Activated naive CD4-positive, alpha-beta T cell treated with anti-CD3 and anti-CD28 coated beads, Interleukin-2, amount 50 U/mL, for 24 hours (primary cell): Measurements from ENCODE around the gene UNC5A.

ENCODE experiments used
- H3K27ac Mint-ChIP-seq: one replicate; pipeline ENCODE4 v1.8.0; 2021; ENCODE audit warnings: mild to moderate bottlenecking, mixed read lengths
- H3K27me3 Mint-ChIP-seq: one replicate; pipeline ENCODE4 v1.8.0; 2021; ENCODE audit warnings: mixed read lengths
- H3K36me3 Mint-ChIP-seq: one replicate; pipeline ENCODE4 v1.8.0; 2021; ENCODE audit warnings: mixed read lengths
- H3K4me1 Mint-ChIP-seq: one replicate; pipeline ENCODE4 v1.8.0; 2021; ENCODE audit warnings: mixed read lengths
- H3K4me3 Mint-ChIP-seq: one replicate; pipeline ENCODE4 v1.8.0; 2021; ENCODE audit warnings: mild to moderate bottlenecking, mixed read lengths
- H3K9me3 Mint-ChIP-seq: one replicate; pipeline ENCODE4 v1.8.0; 2021; ENCODE audit warnings: mixed read lengths

The UNC5A gene

GRCh38 chr5:176776916-176777315, 33.4 kb upstream of the UNC5A start:
- Mint-ChIP-seq H3K4me1 (no peaks in the 10 kb centered on the region), H3K27ac (no peak overlapping the region), H3K36me3 (no peaks in the 10 kb centered on the region), H3K4me3 (no peak overlapping the region), H3K27me3 (peaks cover 16% of the 10 kb centered on the region), H3K9me3 (no peaks in the 10 kb centered on the region)

DNA sequence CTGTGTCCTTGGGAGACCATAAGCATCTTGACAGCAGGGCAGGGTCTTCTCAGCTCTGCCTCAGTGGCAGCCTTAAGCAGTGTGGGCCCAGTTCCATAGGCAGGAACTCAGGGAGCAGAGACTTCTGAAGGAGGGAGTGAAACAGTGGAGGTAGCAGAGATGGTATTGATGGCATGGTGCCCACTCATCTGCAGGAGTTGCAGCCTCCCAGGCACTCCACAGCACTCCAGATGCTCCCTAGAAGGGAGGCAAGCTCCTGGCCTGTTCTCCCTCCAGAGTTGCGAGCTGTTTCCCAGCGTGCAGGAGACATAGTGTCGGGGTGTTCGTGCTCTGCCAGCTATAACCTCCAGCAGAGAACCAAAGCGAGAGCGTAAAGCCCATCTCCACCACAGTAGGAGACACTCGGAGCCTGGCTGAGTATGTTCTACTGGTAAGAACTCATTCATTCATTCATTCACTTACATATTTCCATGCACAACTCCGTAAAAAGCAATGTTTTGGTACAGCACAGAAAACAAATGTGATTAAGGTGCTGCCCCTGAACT, 31.4 kb upstream of the UNC5A start:
- H3K4me3 Mint-ChIP-seq: no peak overlapping the region
- H3K9me3 Mint-ChIP-seq: no peaks in the 10 kb centered on the region
- peaks cover 16% of the 10 kb centered on the region for H3K27me3 Mint-ChIP-seq
- no peaks in the 10 kb centered on the region for H3K4me1 Mint-ChIP-seq
- H3K27ac Mint-ChIP-seq: no peak overlapping the region
- no peaks in the 10 kb centered on the region for H3K36me3 Mint-ChIP-seq

- H3K9me3 Mint-ChIP-seq: no peaks in the 10 kb centered on the region
- no peak overlapping the region for H3K4me3 Mint-ChIP-seq
- no peaks in the 10 kb centered on the region for H3K4me1 Mint-ChIP-seq
- peaks cover 15% of the 10 kb centered on the region for H3K27me3 Mint-ChIP-seq
- no peaks in the 10 kb centered on the region for H3K36me3 Mint-ChIP-seq
- no peak overlapping the region for H3K27ac Mint-ChIP-seq
These were observed 30.8 kb upstream of the UNC5A start for GRCh38 chr5:176779537-176779936.

GRCh38 chr5:176780176-176781053, 29.9 kb upstream of the UNC5A start:
- no peaks in the 10 kb centered on the region for H3K4me1 Mint-ChIP-seq
- peaks cover 13% of the 10 kb centered on the region for H3K27me3 Mint-ChIP-seq
- H3K27ac Mint-ChIP-seq: no peak overlapping the region
- no peaks in the 10 kb centered on the region for H3K36me3 Mint-ChIP-seq
- H3K4me3 Mint-ChIP-seq: no peak overlapping the region
- no peaks in the 10 kb centered on the region for H3K9me3 Mint-ChIP-seq

GRCh38 chr5:176781054-176781375, 29.3 kb upstream of the UNC5A start:
- Mint-ChIP-seq H3K4me1 (no peaks in the 10 kb centered on the region), H3K36me3 (no peaks in the 10 kb centered on the region), H3K4me3 (no peak overlapping the region), H3K27ac (no peak overlapping the region), H3K27me3 (peaks cover 15% of the 10 kb centered on the region), H3K9me3 (no peaks in the 10 kb centered on the region)

- H3K27me3 Mint-ChIP-seq: peaks cover 16% of the 10 kb centered on the region
- H3K27ac Mint-ChIP-seq: no peak overlapping the region
- no peak overlapping the region for H3K4me3 Mint-ChIP-seq
- no peaks in the 10 kb centered on the region for H3K4me1 Mint-ChIP-seq
- H3K36me3 Mint-ChIP-seq: no peaks in the 10 kb centered on the region
- H3K9me3 Mint-ChIP-seq: no peaks in the 10 kb centered on the region
These were observed 28.5 kb upstream of the UNC5A start for GRCh38 chr5:176781638-176782570.

- Mint-ChIP-seq H3K36me3 (no peaks in the 10 kb centered on the region), H3K4me1 (no peaks in the 10 kb centered on the region), H3K27ac (no peak overlapping the region), H3K4me3 (no peak overlapping the region), H3K9me3 (no peaks in the 10 kb centered on the region), H3K27me3 (peaks cover 27% of the 10 kb centered on the region)
These were observed 25.9 kb upstream of the UNC5A start for GRCh38 chr5:176784218-176785165.

- Mint-ChIP-seq H3K36me3 (no peaks in the 10 kb centered on the region), H3K27me3 (peaks cover 24% of the 10 kb centered on the region), H3K4me3 (no peak overlapping the region), H3K9me3 (no peaks in the 10 kb centered on the region), H3K27ac (no peak overlapping the region), H3K4me1 (no peaks in the 10 kb centered on the region)
These were observed 24.9 kb upstream of the UNC5A start for GRCh38 chr5:176785184-176786145.

DNA sequence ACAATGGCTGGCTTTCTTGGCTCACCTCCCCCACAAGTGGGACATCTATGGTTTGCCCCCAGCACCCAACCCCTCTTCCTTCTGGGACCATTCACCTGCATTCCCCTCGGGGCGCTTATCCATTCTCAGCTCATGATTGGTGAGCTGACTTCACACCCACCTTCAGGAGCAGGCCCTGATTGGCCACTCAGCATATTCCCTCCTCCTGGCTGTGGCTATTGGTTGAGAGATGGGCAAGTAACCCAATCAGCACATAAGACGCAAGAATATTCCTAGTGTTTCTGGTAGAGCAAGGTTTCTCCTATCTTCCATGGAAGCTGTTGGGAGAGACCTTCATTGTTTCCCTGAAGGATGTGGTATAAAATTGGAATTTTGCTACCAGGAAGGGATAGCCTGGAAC, 22.7 kb upstream of the UNC5A start:
- Mint-ChIP-seq H3K4me1 (no peaks in the 10 kb centered on the region), H3K9me3 (no peaks in the 10 kb centered on the region), H3K4me3 (no peak overlapping the region), H3K27me3 (peaks cover 19% of the 10 kb centered on the region), H3K36me3 (no peaks in the 10 kb centered on the region), H3K27ac (no peak overlapping the region)

- no peaks in the 10 kb centered on the region for H3K36me3 Mint-ChIP-seq
- no peak overlapping the region for H3K4me3 Mint-ChIP-seq
- no peak overlapping the region for H3K27ac Mint-ChIP-seq
- peaks cover 19% of the 10 kb centered on the region for H3K27me3 Mint-ChIP-seq
- H3K4me1 Mint-ChIP-seq: no peaks in the 10 kb centered on the region
- H3K9me3 Mint-ChIP-seq: no peaks in the 10 kb centered on the region
These were observed 22.3 kb upstream of the UNC5A start for GRCh38 chr5:176788091-176788490.

DNA sequence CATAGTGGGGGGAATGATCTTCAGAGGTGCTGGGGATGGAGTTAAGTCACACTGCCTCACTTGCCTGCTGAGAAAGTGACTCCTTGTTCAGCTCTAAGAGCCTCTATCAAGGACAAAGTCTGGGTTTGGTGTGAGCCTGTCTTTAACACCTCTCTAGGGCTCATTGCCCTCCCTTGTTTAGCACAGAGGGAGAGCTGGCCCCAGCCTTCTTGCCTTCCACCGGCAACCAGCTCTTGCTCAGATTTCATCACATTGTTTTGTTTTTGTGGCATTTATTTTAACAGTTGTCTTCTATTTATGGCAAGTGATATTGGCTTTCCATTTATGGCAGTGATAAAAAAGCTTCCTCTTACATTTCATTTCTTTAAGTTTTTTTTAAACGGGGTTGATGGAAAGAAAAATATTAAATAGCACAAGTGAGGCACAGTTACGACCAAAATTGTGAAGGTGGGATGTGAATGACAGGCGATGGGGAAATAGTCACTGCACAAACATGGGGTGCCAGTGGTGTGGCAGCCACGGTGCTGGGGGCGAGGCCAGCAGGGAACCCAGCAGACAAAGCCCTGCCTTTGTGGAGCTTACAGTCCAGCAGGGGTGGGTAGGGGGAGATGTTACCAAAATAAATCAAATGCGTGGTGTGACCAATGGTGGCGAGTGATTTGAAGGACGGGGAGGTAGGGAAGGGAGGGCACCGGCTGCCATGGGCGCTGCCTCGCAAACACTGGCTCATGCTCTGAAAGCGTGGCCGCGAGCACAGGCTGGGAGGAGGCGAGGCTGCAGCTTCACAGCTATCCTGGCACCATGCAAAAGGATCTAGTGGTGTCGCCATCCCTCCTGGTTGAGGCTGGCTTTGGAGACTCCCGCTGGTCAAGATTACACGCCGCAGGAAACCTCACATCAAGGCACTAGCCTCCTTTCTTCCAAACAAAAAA, 21.2 kb upstream of the UNC5A start:
- H3K9me3 Mint-ChIP-seq: no peaks in the 10 kb centered on the region
- no peaks in the 10 kb centered on the region for H3K4me1 Mint-ChIP-seq
- peaks cover 21% of the 10 kb centered on the region for H3K27me3 Mint-ChIP-seq
- no peaks in the 10 kb centered on the region for H3K36me3 Mint-ChIP-seq
- H3K27ac Mint-ChIP-seq: no peak overlapping the region
- no peak overlapping the region for H3K4me3 Mint-ChIP-seq

DNA sequence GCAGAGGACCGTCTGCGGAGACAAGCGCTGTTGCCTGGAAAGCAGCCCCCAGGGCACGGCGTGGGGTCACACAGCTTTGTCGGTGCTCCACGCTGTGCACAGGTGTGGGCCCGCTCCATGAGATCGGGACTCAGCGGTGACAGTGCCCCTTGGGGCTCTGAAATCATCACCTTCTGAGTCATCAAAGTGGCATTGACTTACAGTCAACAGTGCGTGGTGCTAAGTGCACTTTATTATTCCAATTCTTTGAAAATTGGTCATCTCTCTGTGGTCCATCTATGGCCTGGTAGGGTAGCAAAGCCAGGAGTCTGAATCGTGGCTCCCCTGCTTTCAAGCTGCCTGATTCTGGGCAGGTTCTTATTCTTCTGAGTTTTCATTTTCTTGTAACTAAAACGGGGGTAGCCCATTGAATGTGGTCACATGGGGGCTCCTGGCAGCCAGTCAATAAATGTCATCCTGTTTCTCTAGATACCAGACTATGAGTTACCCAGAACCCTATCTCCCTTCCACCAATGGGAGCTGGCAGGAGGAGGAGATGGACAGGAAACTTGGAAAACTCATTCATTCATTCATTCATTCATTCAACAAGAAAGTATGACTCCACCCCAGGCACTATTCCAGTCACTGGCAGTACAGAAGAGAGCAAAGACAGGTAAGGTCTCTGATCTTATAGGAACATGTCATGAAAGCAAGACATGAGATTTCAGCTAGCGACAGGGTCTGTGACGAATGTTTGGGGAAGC, 20.3 kb upstream of the UNC5A start:
- Mint-ChIP-seq H3K4me1 (no peaks in the 10 kb centered on the region), H3K27ac (no peak overlapping the region), H3K4me3 (no peak overlapping the region), H3K36me3 (no peaks in the 10 kb centered on the region), H3K9me3 (no peaks in the 10 kb centered on the region), H3K27me3 (peaks cover 26% of the 10 kb centered on the region)

GRCh38 chr5:176790941-176791340, 19.4 kb upstream of the UNC5A start:
- Mint-ChIP-seq H3K4me1 (no peaks in the 10 kb centered on the region), H3K4me3 (no peak overlapping the region), H3K27me3 (peaks cover 30% of the 10 kb centered on the region), H3K9me3 (no peaks in the 10 kb centered on the region), H3K27ac (no peak overlapping the region), H3K36me3 (no peaks in the 10 kb centered on the region)
